ENCODE measurements around the gene POLE.

POLE gene

GRCh38 chr12:132629330-132629729 is 57.8 kb downstream of the POLE start:
- no peak for DNase-seq (ENCODE audit: low read depth)

- no peak for DNase-seq (ENCODE audit: low read depth)
Observed at GRCh38 chr12:132625731-132626430, 61.3 kb downstream of the POLE start.

GRCh38 chr12:132624910-132625630 is 62.1 kb downstream of the POLE start:
- no peak for DNase-seq (ENCODE audit: low read depth)

- no peak for DNase-seq (ENCODE audit: low read depth)
Observed at GRCh38 chr12:132624186-132624855, 62.8 kb downstream of the POLE start.

GRCh38 chr12:132623072-132623869 is 63.9 kb downstream of the POLE start:
- DNase-seq (ENCODE audit: low read depth) = no peak

- DNase-seq (ENCODE audit: low read depth) = peak; percentile 89
Observed at GRCh38 chr12:132622437-132623071, 64.6 kb downstream of the POLE start.

- DNase-seq (ENCODE audit: low read depth) = no peak
Observed at GRCh38 chr12:132621657-132622435, 65.3 kb downstream of the POLE start.

GRCh38 chr12:132620899-132621656 is 66.1 kb downstream of the POLE start:
- no peak for DNase-seq (ENCODE audit: low read depth)

GRCh38 chr12:132620113-132620898 is 66.8 kb downstream of the POLE start:
- DNase-seq (ENCODE audit: low read depth) = no peak

GRCh38 chr12:132619386-132620112 is 67.6 kb downstream of the POLE start:
- DNase-seq (ENCODE audit: low read depth) = no peak

GRCh38 chr12:132619071-132619385 is 68.1 kb downstream of the POLE start:
- no peak for DNase-seq (ENCODE audit: low read depth)

GRCh38 chr12:132618683-132619043 is 68.5 kb downstream of the POLE start, which contains the start of gene P2RX2:
Gene P2RX2 (plus strand): TSS chr12:132618776. CDS start chr12:132618817, 41 bp downstream.
- DNase-seq (ENCODE audit: low read depth) = no peak

- no peak for DNase-seq (ENCODE audit: low read depth)
Observed at GRCh38 chr12:132617822-132618682, 69.1 kb downstream of the POLE start.

- DNase-seq (ENCODE audit: low read depth) = no peak
Observed at GRCh38 chr12:132617135-132617701, 69.9 kb downstream of the POLE start.

- no peak for DNase-seq (ENCODE audit: low read depth)
Observed at GRCh38 chr12:132615579-132616038, 71.5 kb downstream of the POLE start.

- DNase-seq (ENCODE audit: low read depth) = peak; percentile 70
Observed at GRCh38 chr12:132614861-132615578, 72.1 kb downstream of the POLE start.

GRCh38 chr12:132614029-132614428 is 73.1 kb downstream of the POLE start:
- DNase-seq (ENCODE audit: low read depth) = no peak
